HG03565 (cell line): ENCODE results near the gene BPIFB6.

Experiments
- ATAC-seq: cut with Tn5 transposase; IDR thresholded peaks from one replicate; pipeline ENCODE4 v1.9.1; 2021; ENCODE audit warnings: mild to moderate bottlenecking, moderate library complexity; ENCODE audit not compliant: unreplicated experiment

Gene BPIFB6

DNA sequence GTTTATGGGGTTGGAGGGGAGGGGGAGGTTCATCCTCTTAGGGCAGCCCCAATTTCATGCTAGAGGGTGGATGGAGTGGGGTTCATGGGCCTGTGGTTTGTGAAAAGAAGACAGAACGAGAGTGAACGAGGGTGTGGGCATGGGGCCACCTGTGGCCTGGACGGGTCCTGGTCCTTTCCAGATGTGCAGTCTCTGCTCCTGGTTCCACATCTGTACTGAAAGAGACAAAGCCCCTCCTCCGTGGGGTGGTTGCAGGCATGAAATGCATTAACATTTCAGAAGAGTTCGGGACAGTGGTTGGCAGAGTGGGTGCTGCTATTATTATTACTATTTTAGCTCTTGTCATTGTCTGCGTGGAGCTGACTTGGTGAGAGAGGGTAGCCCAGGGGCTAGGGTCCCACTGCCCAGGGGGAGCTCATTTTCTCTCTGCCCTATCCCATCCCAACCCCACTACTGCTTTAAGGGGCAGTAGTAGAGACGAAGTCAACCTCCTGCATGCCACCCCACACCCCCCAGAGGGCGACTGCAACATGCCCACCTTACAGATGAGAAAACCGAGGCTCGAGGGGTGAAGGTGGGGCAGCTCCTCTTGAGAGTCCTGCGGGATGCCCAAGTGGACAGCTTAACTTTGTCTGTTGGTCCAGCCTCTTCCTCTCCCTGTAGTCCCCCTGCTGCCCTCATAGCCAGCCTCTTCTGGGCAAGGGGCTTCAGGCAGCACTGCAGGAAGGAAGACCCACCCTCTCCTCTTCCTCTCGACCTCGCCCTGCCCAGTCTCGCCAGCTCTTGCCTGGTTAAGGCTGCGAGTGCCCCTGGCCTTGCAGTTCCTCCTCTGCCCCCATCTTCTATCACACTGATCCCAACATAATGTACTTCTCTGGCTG lies 15.5 kb upstream of the BPIFB6 start:
- no peak for ATAC-seq

- no peak for ATAC-seq
Observed at GRCh38 chr20:33016581-33017109, 14.8 kb upstream of the BPIFB6 start.

GRCh38 chr20:33017542-33017941 lies 13.9 kb upstream of the BPIFB6 start:
- ATAC-seq = no peak

GRCh38 chr20:33018169-33018931 lies 13.1 kb upstream of the BPIFB6 start:
- ATAC-seq = no peak

DNA sequence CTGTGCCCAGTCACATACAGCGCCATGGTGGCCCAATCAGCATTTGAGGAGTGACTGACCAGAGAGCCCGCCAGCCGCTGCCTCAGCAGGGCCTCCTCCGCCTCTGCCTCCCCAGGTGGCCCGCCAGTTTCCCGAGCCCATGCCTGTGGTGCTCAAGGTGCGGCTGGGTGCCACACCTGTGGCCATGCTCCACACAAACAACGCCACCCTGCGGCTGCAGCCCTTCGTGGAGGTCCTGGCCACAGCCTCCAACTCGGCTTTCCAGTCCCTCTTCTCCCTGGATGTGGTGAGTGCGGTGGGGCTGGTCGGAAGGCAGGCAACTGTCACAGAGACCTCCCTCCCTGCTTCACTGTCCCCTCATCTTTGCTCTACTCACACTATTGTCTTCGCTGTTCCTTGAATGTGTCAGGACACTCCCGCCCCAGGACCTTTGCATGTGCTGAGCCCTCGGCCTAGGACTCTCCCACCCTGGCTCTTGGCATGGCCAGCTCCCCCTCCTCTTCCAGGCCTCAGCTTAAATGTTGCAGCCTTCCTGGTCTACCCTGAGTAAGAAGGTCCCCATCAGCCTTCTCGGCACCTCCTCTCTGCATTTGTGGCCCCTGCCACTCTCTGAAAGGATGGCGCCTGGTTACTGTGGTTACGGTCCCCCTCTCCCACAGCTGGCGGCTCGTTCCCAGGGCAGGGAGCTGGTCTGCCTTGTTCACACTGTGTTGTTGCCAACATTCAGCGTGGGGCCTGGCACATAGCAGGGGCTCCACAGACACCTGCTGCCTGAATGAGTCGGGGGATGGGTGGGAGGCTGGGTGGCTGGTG lies 11.8 kb upstream of the BPIFB6 start:
- no peak for ATAC-seq

DNA sequence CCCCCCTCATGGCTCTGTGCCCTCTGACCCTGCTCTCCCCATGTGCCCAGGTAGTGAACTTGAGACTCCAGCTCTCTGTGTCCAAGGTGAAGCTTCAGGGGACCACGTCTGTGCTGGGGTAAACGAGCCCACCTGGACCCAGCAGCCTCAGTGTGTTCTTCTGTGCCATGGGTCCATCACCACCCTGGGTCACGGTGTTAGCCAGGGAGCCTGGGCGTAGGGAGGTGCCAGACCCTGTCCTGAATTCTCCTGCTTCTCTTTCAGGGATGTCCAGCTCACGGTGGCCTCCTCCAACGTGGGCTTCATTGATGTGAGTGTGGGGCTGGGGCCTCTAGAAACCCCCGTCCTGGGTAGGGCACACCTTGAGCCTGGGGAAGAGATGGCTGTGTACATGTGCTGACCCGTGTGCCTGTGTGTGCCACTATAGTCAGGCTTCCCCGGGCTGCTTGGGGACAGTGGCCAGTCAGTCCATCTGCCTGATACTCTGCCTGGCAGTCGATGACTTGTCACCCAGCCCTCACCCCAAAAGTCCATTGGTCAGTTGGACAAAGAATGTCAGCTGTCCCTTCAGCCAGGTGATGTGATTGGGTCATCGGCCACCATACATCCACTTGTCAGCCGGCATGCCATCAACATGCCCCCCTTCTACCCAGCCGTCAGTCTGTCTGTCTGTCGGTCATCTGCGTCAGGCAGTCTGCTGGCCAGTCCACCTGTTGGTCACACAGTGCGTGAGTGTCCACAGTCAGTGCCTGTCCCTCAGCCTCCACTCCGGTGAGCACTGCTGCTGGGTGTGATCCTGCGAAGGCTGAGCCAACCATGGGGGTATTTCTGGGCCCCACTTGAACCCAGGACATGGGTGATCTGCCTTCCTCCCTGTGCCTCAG lies 10.9 kb upstream of the BPIFB6 start:
- no peak for ATAC-seq

- ATAC-seq = no peak
Observed at GRCh38 chr20:33021879-33022278, 9.6 kb upstream of the BPIFB6 start.

DNA sequence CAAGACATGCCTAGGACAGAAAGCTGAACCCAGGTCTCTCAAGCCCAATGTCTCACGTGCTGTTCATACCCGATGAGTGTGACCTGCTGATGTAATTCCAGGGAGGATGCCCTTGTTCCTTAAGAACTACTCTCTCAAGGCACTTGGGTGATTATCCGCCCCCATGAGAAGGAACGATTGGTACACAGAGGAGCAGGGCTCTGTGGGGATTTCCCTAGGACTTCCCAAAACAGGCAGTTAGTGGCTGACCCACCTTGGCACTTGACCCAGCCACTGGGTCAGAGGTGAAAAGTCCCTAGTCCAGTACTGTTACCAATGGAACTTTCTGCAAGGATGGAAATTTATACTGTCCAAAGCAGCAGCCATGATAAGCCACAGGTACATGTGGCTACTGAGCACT lies 9.2 kb upstream of the BPIFB6 start:
- ATAC-seq = no peak

- ATAC-seq = no peak
Observed at GRCh38 chr20:33022694-33023438, 8.6 kb upstream of the BPIFB6 start.

- ATAC-seq = no peak
Observed at GRCh38 chr20:33023439-33024242, 7.8 kb upstream of the BPIFB6 start.

DNA sequence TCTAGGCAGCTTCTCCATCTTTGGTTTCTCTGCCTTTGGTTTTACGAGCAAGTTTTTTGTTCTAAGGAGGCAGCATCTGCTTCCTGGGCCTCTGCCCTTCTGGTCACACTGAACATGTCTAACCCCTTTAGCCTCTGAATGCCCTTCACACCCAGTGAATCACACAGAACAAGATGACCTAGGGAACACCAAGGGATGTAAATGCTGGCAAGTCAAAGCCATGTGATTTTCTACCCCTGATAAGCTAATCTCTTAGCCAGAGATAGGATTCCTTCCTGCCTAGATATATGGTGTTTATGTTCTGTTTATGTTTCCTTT lies 7.2 kb upstream of the BPIFB6 start:
- ATAC-seq = no peak

- ATAC-seq = no peak
Observed at GRCh38 chr20:33024609-33025317, 6.7 kb upstream of the BPIFB6 start.

DNA sequence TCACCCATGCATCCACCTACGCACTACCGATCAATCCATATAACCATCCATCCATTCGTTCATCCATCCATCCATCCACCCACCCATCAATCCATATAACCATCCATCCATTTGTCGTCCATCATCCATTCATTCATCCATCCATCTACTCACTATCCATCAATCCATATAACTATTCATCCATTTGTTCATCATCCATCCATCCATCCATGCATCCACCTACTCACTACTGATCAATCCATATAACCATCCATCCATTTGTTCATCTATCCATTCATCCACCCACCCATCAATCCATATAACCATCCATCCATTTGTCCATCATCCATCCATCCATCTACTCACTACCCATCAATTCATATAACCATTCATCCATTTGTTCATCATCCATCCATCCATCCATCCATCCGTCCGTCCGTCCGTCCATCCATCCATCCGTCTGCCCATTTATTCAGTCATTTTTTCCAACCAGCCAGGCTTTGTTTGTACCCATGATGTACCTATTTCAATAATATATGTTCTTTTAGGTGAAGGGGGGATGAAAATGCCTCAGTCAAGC lies 6.1 kb upstream of the BPIFB6 start:
- no peak for ATAC-seq

- ATAC-seq = no peak
Observed at GRCh38 chr20:33026072-33026778, 5.2 kb upstream of the BPIFB6 start.

- ATAC-seq = no peak
Observed at GRCh38 chr20:33026779-33027759, 4.4 kb upstream of the BPIFB6 start.
